GM20000 (cell line): Measurements from ENCODE around the gene P2RX6.
"Not testable (repeated sequence)": the region's sequence is repeated elsewhere in the genome, so short reads cannot be mapped to it uniquely, and the experiment has no call there.

ENCODE experiments used
- DNase-seq: peaks from one replicate; pipeline ENCODE4 v3.0.0; 2012; ENCODE audit warnings: low spot score
- CTCF ChIP-seq: IDR thresholded peaks from 2 replicates; pipeline ENCODE4 v1.5.1; 2012; ENCODE audit warnings: mild to moderate bottlenecking, control low read depth; ENCODE audit errors: extremely low read depth, missing control alignments

P2RX6 gene

GRCh38 chr22:21054714-21055563 is 40.0 kb downstream of the P2RX6 start:
- no peak for TF ChIP-seq CTCF
- DNase-seq = no peak

DNA sequence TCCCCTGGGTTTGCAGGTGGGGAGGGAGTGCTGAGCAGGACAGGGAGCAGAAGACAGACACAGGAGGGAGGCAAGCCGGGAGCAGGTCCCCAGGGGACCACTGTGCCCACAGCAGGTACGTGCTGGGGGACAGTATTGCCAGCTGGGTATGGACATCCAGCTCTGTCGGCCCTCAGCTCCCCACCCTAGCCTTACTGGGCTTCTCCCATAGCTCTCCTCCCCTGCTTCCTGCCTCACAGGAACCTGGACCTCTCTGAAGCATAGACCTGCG is 40.5 kb downstream of the P2RX6 start:
- no peak for DNase-seq
- TF ChIP-seq CTCF = no peak

DNA sequence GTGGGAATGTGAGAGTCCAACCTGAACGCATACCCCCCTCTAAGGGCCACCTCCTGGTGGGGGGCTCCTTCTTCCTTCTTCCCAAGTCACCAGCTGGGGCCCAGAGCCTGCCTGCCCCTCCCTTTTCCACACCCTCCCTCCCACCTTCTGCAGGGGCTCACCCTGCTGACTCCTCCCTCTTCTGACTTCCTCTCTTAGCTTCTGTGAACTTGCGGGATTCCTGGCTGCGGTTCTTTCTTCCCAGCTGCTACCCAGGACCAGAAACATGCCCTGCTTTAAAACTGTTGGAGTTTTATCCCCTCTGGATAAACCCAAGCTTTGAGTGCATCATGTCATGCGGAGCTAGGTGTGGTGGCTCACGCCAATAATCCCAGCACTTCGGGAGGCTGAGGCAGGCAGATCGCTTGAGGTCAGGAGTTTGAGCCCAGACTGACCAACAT is 40.9 kb downstream of the P2RX6 start:
- no peak for DNase-seq
- no peak for TF ChIP-seq CTCF

DNA sequence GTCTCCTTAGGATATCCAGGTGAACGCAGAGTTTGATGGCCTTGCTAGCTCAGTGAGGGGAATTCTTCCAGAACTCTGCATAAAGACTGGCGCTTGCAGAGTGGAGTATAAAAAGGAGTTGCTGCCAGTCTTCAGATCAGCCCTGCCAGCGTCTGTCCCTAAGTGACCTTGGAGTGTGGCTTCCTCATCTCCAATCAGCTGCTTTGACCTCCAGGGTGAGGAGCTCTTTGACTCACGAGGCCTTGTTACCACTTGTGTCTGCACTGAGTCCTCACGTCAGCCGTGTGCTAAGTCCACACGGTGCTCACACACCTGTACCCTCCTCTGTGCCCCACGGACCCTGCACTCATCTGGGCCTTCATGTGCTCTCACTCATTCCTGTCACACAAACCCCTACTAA is 45.4 kb downstream of the P2RX6 start:
- DNase-seq = not testable (repeated sequence)

DNA sequence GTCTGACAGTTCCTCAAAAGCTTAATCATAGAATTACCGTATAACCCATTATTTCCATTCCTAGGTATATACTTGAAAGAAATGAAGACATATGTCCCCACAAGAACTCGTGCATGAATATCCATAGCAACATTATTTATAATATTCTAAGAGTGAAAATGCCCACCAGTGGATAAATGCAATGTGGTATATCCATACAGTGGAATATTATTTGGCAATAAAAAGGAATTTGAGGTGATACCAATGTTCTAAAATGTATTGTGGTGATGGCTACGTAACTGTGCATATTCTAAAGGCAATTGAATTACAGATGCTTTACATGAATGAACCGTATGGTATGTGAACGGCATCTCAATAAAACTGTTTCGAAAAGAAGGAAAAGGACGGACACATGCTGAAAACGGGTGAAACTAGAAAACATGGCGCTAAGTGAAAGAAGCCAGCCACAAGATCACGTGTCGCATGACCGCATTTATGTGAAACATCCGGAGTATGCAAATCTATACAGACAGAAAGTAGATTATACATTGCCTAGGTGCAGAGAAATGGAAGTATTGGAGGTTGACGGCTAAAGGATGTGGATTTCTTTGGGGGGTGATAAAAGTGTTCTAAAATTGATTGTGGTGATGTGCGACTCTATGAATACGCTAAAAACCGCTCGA is 46.8 kb downstream of the P2RX6 start:
- not testable (repeated sequence) for DNase-seq

- DNase-seq = not testable (repeated sequence)
Measured at GRCh38 chr22:21064425-21064824, 49.5 kb downstream of the P2RX6 start.

- TF ChIP-seq CTCF = no peak
- no peak for DNase-seq
Measured at GRCh38 chr22:21064917-21065864, 50.2 kb downstream of the P2RX6 start.

GRCh38 chr22:21067075-21067900 is 52.3 kb downstream of the P2RX6 start:
- no peak for DNase-seq
- no peak for TF ChIP-seq CTCF
